ENCODE results near the gene LMAN1L.

LMAN1L gene

DNA sequence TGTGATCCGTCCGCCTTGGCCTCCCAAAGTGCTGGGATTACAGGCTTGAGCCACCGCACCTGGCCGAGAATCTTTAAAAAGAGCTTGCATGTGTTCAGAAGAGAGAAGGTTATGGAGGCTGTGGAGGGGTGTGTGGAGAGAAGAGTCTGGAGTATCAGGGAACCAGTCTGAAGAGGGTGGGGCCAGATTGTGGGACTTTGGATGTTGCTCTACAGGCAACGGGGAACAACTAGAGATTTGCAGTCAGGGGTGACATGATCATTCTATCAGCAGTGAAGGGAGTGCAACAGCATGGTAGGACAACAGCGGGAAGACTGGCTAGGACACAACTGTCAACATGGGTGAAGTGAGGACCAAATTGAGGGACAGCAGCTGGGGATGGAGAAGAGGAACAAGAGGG, 51.7 kb downstream of the LMAN1L start:
- peaks cover 22% of the 10 kb centered on the region for H3K36me3 ChIP-seq (ENCODE audit: low read depth)
- H3K9me3 ChIP-seq (ENCODE audit: severe bottlenecking): no peaks in the 10 kb centered on the region
- no peak overlapping the region for H3K4me3 ChIP-seq (ENCODE audit: severe bottlenecking)
- ATAC-seq (ENCODE audit: low read depth) (no peak), DNase-seq (ENCODE audit: low spot score) (no peak)
- H3K27me3 ChIP-seq (ENCODE audit: insufficient read depth, poor library complexity, severe bottlenecking): no peaks in the 10 kb centered on the region
- peaks cover 43% of the 10 kb centered on the region for H3K4me1 ChIP-seq (ENCODE audit: insufficient read depth, poor library complexity, severe bottlenecking)
- peak overlapping the region; percentile 74 for H3K27ac ChIP-seq (ENCODE audit: poor library complexity, severe bottlenecking)
- TF ChIP-seq CTCF (IDR thresholded peaks at IDR 0.05; ENCODE audit: poor library complexity, severe bottlenecking): no peak

- H3K4me3 ChIP-seq (ENCODE audit: severe bottlenecking): no peak overlapping the region
- peaks cover 22% of the 10 kb centered on the region for H3K36me3 ChIP-seq (ENCODE audit: low read depth)
- ATAC-seq (ENCODE audit: low read depth): no peak
- TF ChIP-seq CTCF (IDR thresholded peaks at IDR 0.05; ENCODE audit: poor library complexity, severe bottlenecking): no peak
- H3K9me3 ChIP-seq (ENCODE audit: severe bottlenecking): no peaks in the 10 kb centered on the region
- H3K27me3 ChIP-seq (ENCODE audit: insufficient read depth, poor library complexity, severe bottlenecking): no peaks in the 10 kb centered on the region
- H3K27ac ChIP-seq (ENCODE audit: poor library complexity, severe bottlenecking): peak overlapping the region; percentile 74
- H3K4me1 ChIP-seq (ENCODE audit: insufficient read depth, poor library complexity, severe bottlenecking): peaks cover 49% of the 10 kb centered on the region
- DNase-seq (ENCODE audit: low spot score): no peak
Measured at GRCh38 chr15:74865316-74865715, 52.7 kb downstream of the LMAN1L start.

DNA sequence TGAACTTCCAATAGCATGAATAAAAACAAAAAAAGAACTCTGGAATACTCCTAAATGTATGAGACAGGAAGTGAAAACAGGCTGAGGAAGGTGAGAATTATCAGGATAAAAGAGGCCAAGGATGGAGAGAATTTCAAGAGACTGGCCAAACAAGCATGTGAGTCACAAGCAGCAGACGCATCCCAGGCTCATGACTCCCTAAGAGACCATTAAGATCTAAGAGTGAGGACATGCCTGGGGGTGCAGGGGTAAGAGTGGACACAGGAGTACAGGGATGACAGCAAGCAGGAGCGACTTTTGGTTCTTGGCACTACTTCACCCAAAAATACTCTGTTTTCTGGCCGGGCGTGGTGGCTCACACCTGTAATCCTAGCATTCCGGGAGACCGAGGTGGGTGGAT, 53.5 kb downstream of the LMAN1L start:
- peaks cover 57% of the 10 kb centered on the region for H3K4me1 ChIP-seq (ENCODE audit: insufficient read depth, poor library complexity, severe bottlenecking)
- H3K9me3 ChIP-seq (ENCODE audit: severe bottlenecking): no peaks in the 10 kb centered on the region
- H3K27me3 ChIP-seq (ENCODE audit: insufficient read depth, poor library complexity, severe bottlenecking): no peaks in the 10 kb centered on the region
- TF ChIP-seq CTCF (IDR thresholded peaks at IDR 0.05; ENCODE audit: poor library complexity, severe bottlenecking): no peak
- peak; percentile 87 for ATAC-seq (ENCODE audit: low read depth)
- peak overlapping the region; percentile 74 for H3K27ac ChIP-seq (ENCODE audit: poor library complexity, severe bottlenecking)
- peaks cover 22% of the 10 kb centered on the region for H3K36me3 ChIP-seq (ENCODE audit: low read depth)
- H3K4me3 ChIP-seq (ENCODE audit: severe bottlenecking): no peak overlapping the region
- no peak for DNase-seq (ENCODE audit: low spot score)

DNA sequence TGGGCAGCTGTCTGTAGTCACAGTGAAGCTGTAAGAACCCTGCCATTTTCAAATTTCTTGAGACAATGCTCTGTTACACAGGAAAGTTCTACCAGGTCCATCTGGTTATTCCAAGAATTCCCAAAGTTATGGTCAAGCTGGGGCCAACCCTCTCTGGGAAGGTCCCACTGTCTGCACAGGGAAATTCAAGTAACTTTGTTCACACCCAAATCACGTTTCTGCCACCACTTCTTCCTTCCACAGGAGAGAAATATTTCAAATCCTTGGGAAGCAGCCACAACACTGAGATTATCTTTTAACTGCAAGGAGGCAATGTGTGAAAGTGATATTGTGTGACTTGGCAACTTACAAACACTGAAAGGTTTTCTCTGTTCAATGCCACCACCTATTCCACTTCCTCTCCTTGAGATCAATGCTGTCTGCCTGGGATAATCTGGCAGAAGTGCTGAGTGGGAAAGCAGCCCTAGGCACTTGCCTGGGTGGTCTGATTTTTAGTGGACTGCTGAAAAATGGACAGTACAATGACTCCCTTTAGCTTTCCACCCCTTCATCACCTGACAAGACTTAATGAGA, 54.9 kb downstream of the LMAN1L start:
- peaks cover 64% of the 10 kb centered on the region for H3K4me1 ChIP-seq (ENCODE audit: insufficient read depth, poor library complexity, severe bottlenecking)
- DNase-seq (ENCODE audit: low spot score) (no peak), ATAC-seq (ENCODE audit: low read depth) (no peak)
- no peaks in the 10 kb centered on the region for H3K27me3 ChIP-seq (ENCODE audit: insufficient read depth, poor library complexity, severe bottlenecking)
- no peaks in the 10 kb centered on the region for H3K9me3 ChIP-seq (ENCODE audit: severe bottlenecking)
- peak overlapping the region; percentile 74 for H3K27ac ChIP-seq (ENCODE audit: poor library complexity, severe bottlenecking)
- peaks cover 26% of the 10 kb centered on the region for H3K36me3 ChIP-seq (ENCODE audit: low read depth)
- no peak overlapping the region for H3K4me3 ChIP-seq (ENCODE audit: severe bottlenecking)
- TF ChIP-seq CTCF (IDR thresholded peaks at IDR 0.05; ENCODE audit: poor library complexity, severe bottlenecking): no peak

DNA sequence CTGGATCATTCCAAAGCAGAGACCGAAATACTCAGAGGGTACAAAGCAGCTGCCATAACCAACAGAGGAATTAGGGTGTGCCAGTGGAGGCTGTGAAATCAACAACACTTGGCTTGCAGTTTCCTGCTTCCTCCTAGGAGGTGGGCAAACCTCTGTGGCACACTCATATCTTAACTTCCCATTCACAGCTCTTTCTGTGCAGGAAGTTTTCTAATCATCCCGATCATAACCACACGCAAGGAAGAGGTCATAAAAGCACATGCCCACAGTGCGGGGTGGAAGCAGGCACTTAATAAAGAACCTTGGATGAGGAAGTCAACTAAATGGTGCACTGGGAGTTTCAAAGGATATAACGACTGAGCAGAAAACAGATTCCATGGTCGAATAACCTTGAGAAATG, 55.4 kb downstream of the LMAN1L start:
- Histone ChIP-seq H3K27ac (ENCODE audit: poor library complexity, severe bottlenecking) (peak overlapping the region; percentile 74), H3K36me3 (ENCODE audit: low read depth) (peaks cover 26% of the 10 kb centered on the region), H3K27me3 (ENCODE audit: insufficient read depth, poor library complexity, severe bottlenecking) (no peaks in the 10 kb centered on the region), H3K4me3 (ENCODE audit: severe bottlenecking) (no peak overlapping the region), H3K4me1 (ENCODE audit: insufficient read depth, poor library complexity, severe bottlenecking) (peaks cover 63% of the 10 kb centered on the region), H3K9me3 (ENCODE audit: severe bottlenecking) (no peaks in the 10 kb centered on the region)
- no peak for DNase-seq (ENCODE audit: low spot score)
- ATAC-seq (ENCODE audit: low read depth): no peak
- no peak for TF ChIP-seq CTCF (IDR thresholded peaks at IDR 0.05; ENCODE audit: poor library complexity, severe bottlenecking)

Data from RWPE2 (cell line).